ENCODE data around the gene IPPK.

DNA sequence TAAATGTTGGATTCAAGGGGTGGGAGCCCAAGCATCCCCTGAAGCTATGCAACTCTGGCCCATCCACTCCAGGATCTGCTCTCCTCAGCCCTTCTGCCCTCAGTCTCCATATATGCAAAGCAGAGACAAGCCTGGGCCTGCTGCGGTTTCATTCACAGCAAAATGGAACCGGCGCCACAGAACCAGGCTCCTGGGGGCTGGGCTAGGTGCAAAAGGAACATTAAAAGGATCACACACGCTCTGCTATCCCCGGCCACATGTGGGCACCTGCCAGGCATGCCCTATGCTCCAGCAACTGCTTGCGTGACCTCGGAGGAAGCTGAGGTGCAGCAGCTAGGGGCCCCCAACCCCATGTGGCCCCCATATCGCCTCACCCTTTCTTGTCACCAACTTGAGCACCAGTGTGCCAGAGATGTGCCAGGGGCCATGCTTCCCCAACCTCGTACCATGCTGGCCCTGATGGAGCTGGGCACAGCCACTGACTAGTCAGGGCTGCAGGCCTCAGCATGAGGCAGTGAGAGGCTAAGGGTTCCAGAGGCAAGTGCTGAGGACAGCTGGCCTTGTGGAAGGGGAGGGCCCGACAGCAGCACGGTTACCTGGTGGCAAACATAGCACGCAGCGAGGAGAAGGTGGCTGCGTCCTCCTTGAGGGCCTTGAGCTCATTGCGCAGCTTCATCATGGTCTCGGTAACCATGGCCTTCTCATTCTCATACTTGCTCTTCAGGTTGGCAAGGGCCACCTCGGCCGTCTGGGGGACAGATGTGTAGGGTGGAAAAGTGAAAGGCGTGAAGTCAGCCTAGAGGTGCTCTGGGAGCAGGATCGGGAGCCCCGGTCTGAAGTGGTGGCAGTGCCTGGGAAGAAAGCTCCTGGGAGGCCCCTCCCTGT lies 47.5 kb upstream of the IPPK start:
- TF ChIP-seq, protein P1, sequence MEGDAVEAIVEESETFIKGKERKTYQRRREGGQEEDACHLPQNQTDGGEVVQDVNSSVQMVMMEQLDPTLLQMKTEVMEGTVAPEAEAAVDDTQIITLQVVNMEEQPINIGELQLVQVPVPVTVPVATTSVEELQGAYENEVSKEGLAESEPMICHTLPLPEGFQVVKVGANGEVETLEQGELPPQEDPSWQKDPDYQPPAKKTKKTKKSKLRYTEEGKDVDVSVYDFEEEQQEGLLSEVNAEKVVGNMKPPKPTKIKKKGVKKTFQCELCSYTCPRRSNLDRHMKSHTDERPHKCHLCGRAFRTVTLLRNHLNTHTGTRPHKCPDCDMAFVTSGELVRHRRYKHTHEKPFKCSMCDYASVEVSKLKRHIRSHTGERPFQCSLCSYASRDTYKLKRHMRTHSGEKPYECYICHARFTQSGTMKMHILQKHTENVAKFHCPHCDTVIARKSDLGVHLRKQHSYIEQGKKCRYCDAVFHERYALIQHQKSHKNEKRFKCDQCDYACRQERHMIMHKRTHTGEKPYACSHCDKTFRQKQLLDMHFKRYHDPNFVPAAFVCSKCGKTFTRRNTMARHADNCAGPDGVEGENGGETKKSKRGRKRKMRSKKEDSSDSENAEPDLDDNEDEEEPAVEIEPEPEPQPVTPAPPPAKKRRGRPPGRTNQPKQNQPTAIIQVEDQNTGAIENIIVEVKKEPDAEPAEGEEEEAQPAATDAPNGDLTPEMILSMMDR (IDR thresholded peaks at IDR 0.05; ENCODE audit: low read depth, low read length, poor library complexity, severe bottlenecking) = no peak
- TF ChIP-seq EZH2phosphoT487 (IDR thresholded peaks at IDR 0.05; ENCODE audit: borderline replicate concordance, low read length) = no peak

All from DOHH2 (cell line).